Measurements from ENCODE around the gene GHRH. TPM values are rescaled to one million over a fixed set of nuclear protein-coding genes. Genes with fewer than 3 reads are reported as not detected.

The GHRH gene
- total RNA-seq, 1 donor from 2014 or later = not detected

DNA sequence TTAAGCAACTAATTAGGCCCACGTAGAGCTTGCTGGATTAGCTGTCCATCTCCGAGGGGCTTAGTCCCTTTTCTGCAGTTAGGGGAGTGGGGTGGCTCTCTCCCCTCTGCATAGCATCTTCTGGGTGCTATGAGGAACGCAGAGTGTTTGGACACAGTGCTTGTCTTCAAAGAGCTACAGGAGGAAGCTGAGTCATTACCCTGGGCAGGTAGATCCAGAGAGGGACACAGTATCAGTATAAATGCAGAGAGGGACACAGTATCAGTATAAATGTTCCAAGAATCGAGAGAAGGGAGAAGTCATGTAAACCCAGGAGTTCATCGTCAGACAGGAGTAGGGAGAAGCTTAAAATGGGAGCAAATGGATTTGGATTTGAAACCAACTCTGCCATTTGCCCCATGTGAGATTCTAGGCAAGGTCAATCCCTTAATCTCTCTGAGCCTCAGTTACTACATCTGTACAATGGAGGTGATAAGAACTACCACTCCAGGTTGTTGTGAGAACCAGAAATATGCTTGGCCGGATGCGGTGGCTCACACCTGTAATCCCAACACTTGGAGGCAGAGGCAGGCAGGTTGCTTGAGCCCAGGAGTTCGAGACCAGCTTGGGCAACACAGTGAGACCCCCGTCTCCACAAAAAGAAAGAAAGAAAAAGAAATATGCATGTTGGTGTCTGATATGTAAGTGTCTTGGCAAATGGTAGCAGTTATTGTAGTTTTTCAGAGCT is 5.5 kb upstream of the GHRH start:
- H3K4me3 ChIP-seq (ENCODE audit: low read depth, low read length) = no peak overlapping the region
- H3K27me3 ChIP-seq (ENCODE audit: control insufficient read depth, insufficient read depth, low read length) = peaks cover 2% of the 10 kb centered on the region
- TF ChIP-seq, protein P1, sequence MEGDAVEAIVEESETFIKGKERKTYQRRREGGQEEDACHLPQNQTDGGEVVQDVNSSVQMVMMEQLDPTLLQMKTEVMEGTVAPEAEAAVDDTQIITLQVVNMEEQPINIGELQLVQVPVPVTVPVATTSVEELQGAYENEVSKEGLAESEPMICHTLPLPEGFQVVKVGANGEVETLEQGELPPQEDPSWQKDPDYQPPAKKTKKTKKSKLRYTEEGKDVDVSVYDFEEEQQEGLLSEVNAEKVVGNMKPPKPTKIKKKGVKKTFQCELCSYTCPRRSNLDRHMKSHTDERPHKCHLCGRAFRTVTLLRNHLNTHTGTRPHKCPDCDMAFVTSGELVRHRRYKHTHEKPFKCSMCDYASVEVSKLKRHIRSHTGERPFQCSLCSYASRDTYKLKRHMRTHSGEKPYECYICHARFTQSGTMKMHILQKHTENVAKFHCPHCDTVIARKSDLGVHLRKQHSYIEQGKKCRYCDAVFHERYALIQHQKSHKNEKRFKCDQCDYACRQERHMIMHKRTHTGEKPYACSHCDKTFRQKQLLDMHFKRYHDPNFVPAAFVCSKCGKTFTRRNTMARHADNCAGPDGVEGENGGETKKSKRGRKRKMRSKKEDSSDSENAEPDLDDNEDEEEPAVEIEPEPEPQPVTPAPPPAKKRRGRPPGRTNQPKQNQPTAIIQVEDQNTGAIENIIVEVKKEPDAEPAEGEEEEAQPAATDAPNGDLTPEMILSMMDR (IDR thresholded peaks at IDR 0.05; ENCODE audit: insufficient read depth, low read length, poor library complexity, severe bottlenecking) = no peak
- H3K36me3 ChIP-seq (ENCODE audit: control insufficient read depth, insufficient read depth, low read length) = no peaks in the 10 kb centered on the region
- DNase-seq (ENCODE audit: low read depth) = no peak

DNA sequence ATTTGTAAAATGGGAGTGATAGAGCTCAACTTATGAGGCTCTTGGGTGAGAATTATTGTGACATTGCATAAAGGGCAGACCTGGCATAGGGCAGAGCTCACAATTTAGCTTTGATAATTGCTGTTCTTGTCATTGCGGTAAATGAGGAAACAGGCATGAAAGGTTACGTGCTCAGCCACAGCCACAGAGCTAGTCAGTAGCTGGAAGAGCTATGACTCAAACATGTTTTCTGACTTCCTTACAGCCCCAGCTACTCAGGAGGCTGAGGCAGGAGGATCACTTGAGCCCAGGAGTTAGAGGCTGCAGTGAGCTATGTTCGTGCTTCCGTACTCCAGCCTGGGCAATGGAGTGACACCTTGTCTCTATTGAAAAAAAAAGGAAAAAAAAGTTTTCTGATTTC is 3.5 kb upstream of the GHRH start:
- H3K36me3 ChIP-seq (ENCODE audit: control insufficient read depth, insufficient read depth, low read length) = no peaks in the 10 kb centered on the region
- peaks cover 6% of the 10 kb centered on the region for H3K27me3 ChIP-seq (ENCODE audit: control insufficient read depth, insufficient read depth, low read length)
- no peak for DNase-seq (ENCODE audit: low read depth)
- TF ChIP-seq, protein P1 (IDR thresholded peaks at IDR 0.05; ENCODE audit: insufficient read depth, low read length, poor library complexity, severe bottlenecking) = no peak
- no peak overlapping the region for H3K4me3 ChIP-seq (ENCODE audit: low read depth, low read length)

DNA sequence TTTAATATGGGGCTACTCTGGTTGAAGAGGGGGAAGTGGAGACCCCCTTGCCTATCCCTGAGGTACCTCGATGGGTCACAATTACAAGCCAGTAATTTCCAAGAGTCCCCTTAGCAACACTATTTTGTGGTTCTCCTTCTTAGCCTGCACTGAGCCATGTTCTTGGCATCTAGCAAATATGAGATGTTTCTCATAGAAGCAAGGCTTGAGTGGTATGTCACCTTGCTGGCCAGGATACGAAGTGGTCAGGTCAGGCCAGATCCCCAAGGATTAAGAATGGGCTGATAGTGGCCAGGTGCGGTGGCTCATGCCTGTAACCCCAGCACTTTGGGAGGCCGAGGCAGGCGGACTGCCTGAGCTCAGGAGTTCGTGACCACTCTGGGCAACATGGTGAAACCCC is 2.1 kb upstream of the GHRH start:
- Histone ChIP-seq H3K36me3 (ENCODE audit: control insufficient read depth, insufficient read depth, low read length) (no peaks in the 10 kb centered on the region), H3K27me3 (ENCODE audit: control insufficient read depth, insufficient read depth, low read length) (peaks cover 10% of the 10 kb centered on the region), H3K4me3 (ENCODE audit: low read depth, low read length) (no peak overlapping the region)
- TF ChIP-seq, protein P1 (IDR thresholded peaks at IDR 0.05; ENCODE audit: insufficient read depth, low read length, poor library complexity, severe bottlenecking) = no peak
- DNase-seq (ENCODE audit: low read depth) = no peak

DNA sequence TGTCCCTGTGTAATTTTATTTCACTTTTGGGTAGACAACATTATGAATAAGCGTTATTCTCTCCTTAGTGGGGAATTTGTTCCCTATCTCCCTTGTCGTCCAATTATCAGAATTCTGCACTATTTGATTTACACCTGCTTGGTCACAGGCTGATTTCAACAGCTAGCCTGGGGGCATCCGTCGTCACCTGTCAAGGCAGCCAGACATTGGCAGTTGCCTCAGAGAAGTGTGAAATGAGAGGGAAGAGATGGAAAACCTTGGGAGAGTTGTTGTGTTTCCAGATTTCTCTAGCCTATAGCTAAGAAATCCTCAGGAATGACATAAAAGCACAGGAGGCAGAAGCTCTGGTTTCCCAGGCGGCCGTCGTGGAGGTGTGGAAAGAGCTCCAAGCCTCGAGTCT is 891 bp upstream of the GHRH start:
- no peaks in the 10 kb centered on the region for H3K36me3 ChIP-seq (ENCODE audit: control insufficient read depth, insufficient read depth, low read length)
- TF ChIP-seq, protein P1 (IDR thresholded peaks at IDR 0.05; ENCODE audit: insufficient read depth, low read length, poor library complexity, severe bottlenecking) = no peak
- H3K4me3 ChIP-seq (ENCODE audit: low read depth, low read length) = no peak overlapping the region
- peaks cover 15% of the 10 kb centered on the region for H3K27me3 ChIP-seq (ENCODE audit: control insufficient read depth, insufficient read depth, low read length)
- DNase-seq (ENCODE audit: low read depth) = no peak

DNA sequence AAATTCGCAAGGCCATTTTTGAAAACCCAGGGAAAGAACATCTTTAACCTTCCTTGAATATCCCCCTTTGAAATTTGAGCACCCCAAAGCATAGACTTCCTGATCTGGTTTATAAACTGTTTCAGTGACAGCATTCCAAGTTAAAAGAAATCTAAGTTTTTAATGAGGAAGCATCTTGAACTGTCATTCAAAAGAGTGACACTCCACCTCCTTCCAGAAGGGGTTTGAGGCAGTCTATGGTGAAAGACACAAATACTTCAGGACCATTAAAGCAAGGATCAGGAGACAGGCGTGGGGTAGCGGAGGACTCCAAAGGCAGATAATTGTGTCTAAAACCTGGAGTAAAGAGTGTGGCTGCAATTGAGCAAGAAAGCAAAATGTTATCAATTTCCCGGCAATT is 691 bp downstream of the GHRH start:
- Histone ChIP-seq H3K4me3 (ENCODE audit: low read depth, low read length) (no peak overlapping the region), H3K27me3 (ENCODE audit: control insufficient read depth, insufficient read depth, low read length) (peaks cover 15% of the 10 kb centered on the region), H3K36me3 (ENCODE audit: control insufficient read depth, insufficient read depth, low read length) (no peaks in the 10 kb centered on the region)
- TF ChIP-seq, protein P1 (IDR thresholded peaks at IDR 0.05; ENCODE audit: insufficient read depth, low read length, poor library complexity, severe bottlenecking) = no peak
- no peak for DNase-seq (ENCODE audit: low read depth)

DNA sequence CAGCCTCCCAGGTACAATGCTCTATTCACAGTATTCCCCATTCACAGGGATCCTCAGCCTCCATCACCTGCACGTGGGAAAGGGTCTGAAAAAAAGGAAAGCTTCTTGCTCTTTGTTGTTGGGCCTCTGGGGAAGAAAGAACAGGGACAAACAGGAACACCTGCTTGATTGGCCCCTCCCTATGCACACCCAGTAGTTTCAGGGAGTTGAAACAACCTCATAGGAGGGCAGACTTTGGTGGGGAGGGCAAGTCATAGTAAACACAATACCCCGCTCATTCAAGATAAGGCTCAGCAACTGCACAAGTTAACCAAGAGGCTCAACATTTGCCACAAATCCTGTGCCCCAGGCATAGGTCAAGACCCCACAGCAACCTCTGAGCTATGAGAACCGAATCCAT is 1.7 kb downstream of the GHRH start:
- TF ChIP-seq, protein P1 (IDR thresholded peaks at IDR 0.05; ENCODE audit: insufficient read depth, low read length, poor library complexity, severe bottlenecking) = no peak
- H3K4me3 ChIP-seq (ENCODE audit: low read depth, low read length) = no peak overlapping the region

More for the DNA sequence above, 1.7 kb downstream of the GHRH start:
- no peak for DNase-seq (ENCODE audit: low read depth)
- no peaks in the 10 kb centered on the region for H3K36me3 ChIP-seq (ENCODE audit: control insufficient read depth, insufficient read depth, low read length)
- peaks cover 15% of the 10 kb centered on the region for H3K27me3 ChIP-seq (ENCODE audit: control insufficient read depth, insufficient read depth, low read length)

Data from kidney epithelial cell (primary cell).